HuH-7 (cell line): ENCODE data around the gene SUDS3.

Experiments used
- DNase-seq: peaks from one replicate; pipeline ENCODE4 v3.0.0; 2011; ENCODE audit warnings: low spot score

The SUDS3 gene

GRCh38 chr12:118455327-118455726, 79.0 kb downstream of the SUDS3 start:
- DNase-seq, result no peak

- no peak for DNase-seq
Observed at GRCh38 chr12:118456741-118457140, 80.4 kb downstream of the SUDS3 start.

GRCh38 chr12:118459110-118459509, 82.8 kb downstream of the SUDS3 start:
- no peak for DNase-seq

- no peak for DNase-seq
Observed at GRCh38 chr12:118463677-118464076, 87.3 kb downstream of the SUDS3 start.

- DNase-seq, result no peak
Observed at GRCh38 chr12:118465706-118466105, 89.4 kb downstream of the SUDS3 start.
